HepG2 (cell line): ENCODE data around the gene SNRPD3. TPM values are rescaled to one million over a fixed set of nuclear protein-coding genes. Genes with fewer than 3 reads are reported as not detected.

Source experiments
- ELF4 ChIP-seq: sonication (generic); formaldehyde crosslinking; IDR thresholded peaks from 2 replicates; pipeline ENCODE4 v1.5.0; 2020; ENCODE audit warnings: missing genetic modification reagents, mild to moderate bottlenecking, moderate library complexity, borderline replicate concordance
- IRF2 ChIP-seq: IDR thresholded peaks from 2 replicates; pipeline ENCODE4 v1.6.1; 2018; ENCODE audit warnings: missing genetic modification reagents, missing compliant biosample characterization
- MXI1 ChIP-seq: IDR thresholded peaks from 3 replicates; pipeline ENCODE4 v1.6.1; 2012; ENCODE audit warnings: low read depth, low read length, inconsistent platforms, borderline replicate concordance
- MZF1 ChIP-seq: sonication (generic); formaldehyde crosslinking; IDR thresholded peaks from 2 replicates; pipeline ENCODE4 v1.8.1; 2023; ENCODE audit warnings: mild to moderate bottlenecking, missing genetic modification reagents, borderline replicate concordance
- RARA ChIP-seq: IDR thresholded peaks from 2 replicates; pipeline ENCODE4 v1.6.1; 2016; ENCODE audit warnings: missing genetic modification reagents, missing compliant biosample characterization
- XRCC5 ChIP-seq: fragments of 200-400 bp; formaldehyde crosslinking; optimal IDR thresholded peaks from 2 replicates; pipeline ENCODE3; 2017; ENCODE audit warnings: mild to moderate bottlenecking, low read length
- ZFAT ChIP-seq: sonication (generic); formaldehyde crosslinking; conservative IDR thresholded peaks from 2 replicates; pipeline ENCODE4 v1.8.1; 2023; ENCODE audit warnings: missing genetic modification reagents, inconsistent platforms
- ZMYM4 ChIP-seq: sonication (generic); formaldehyde crosslinking; IDR thresholded peaks from 2 replicates; pipeline ENCODE4 v1.8.1; 2023; ENCODE audit warnings: mild to moderate bottlenecking, missing genetic modification reagents
- ZNF12 ChIP-seq: sonication (generic); formaldehyde crosslinking; IDR thresholded peaks from 2 replicates; pipeline ENCODE4 v1.5.0; 2020; ENCODE audit warnings: missing genetic modification reagents
- ZNF136 ChIP-seq: sonication (generic); formaldehyde crosslinking; IDR thresholded peaks from 2 replicates; pipeline ENCODE4 v1.8.1; 2022; ENCODE audit warnings: low read depth, mild to moderate bottlenecking, moderate library complexity, missing genetic modification reagents
- ZNF234 ChIP-seq: sonication (generic); formaldehyde crosslinking; conservative IDR thresholded peaks from 2 replicates; pipeline ENCODE4 v1.5.1; 2020; ENCODE audit warnings: mild to moderate bottlenecking, missing genetic modification reagents
- ZNF256 ChIP-seq: sonication (generic); formaldehyde crosslinking; conservative IDR thresholded peaks from 2 replicates; pipeline ENCODE4 v1.4.0; 2020; ENCODE audit warnings: missing genetic modification reagents
- ZNF3 ChIP-seq: IDR thresholded peaks from 2 replicates; pipeline ENCODE4 v1.7.0; 2017; ENCODE audit warnings: inconsistent platforms
- ZNF567 ChIP-seq: sonication (generic); formaldehyde crosslinking; IDR thresholded peaks from 2 replicates; pipeline ENCODE4 v1.8.1; 2023; ENCODE audit warnings: mild to moderate bottlenecking, missing genetic modification reagents, borderline replicate concordance
- ZNF572 ChIP-seq: sonication (generic); formaldehyde crosslinking; IDR thresholded peaks from 2 replicates; pipeline ENCODE4 v1.5.1; 2020; ENCODE audit warnings: mild to moderate bottlenecking, missing genetic modification reagents
- ZNF7 ChIP-seq: IDR thresholded peaks from 2 replicates; pipeline ENCODE4 v1.6.1; 2016; ENCODE audit warnings: missing biosample characterization, missing genetic modification reagents
- ZSCAN20 ChIP-seq: sonication (generic); formaldehyde crosslinking; IDR thresholded peaks from 2 replicates; pipeline ENCODE4 v1.4.0; 2020; ENCODE audit warnings: missing genetic modification reagents, mild to moderate bottlenecking, borderline replicate concordance
- polyA plus RNA-seq, 8 experiments: library from polyadenylated mRNA; depleted of rRNA in 3 of 8; stranded (reverse) in 7 of 8; unstranded in 1 of 8; fragments of >200 nt; fragmentation: Illumina TruSeq in 4 of 8; extraction: Trizol in 4 of 8; gene quantifications; 2 replicates each; pipeline versions ENCODE4 v1.2.1 to v1.2.3, GENCODE V29; 2011 to 2016; ENCODE audit warnings: low read depth in 4 of 8, missing spikeins in 1 of 8, mixed read lengths in 1 of 8; ENCODE audit not compliant: insufficient read depth in 1 of 8
- total RNA-seq, 5 experiments: library from RNA; depleted of rRNA; stranded (reverse); fragments of >200 nt; fragmentation: Illumina TruSeq; extraction: Trizol; gene quantifications; 2 replicates each; pipeline ENCODE4 v1.2.3, GENCODE V29; 2016; ENCODE audit warnings: low read depth in 1 of 5
- TF ChIP-seq, protein P1 (sequence below): sonication (generic); formaldehyde crosslinking; IDR thresholded peaks from 2 replicates; pipeline ENCODE4 v1.4.0; 2020; ENCODE audit warnings: missing genetic modification reagents, borderline replicate concordance
- TF ChIP-seq, protein P2 (sequence below): sonication (generic); formaldehyde crosslinking; IDR thresholded peaks from 2 replicates; pipeline ENCODE4 v1.4.0; 2020; ENCODE audit warnings: missing genetic modification reagents
- TF ChIP-seq, protein P3 (sequence below): sonication (generic); formaldehyde crosslinking; IDR thresholded peaks from 2 replicates; pipeline ENCODE4 v1.5.1; 2020; ENCODE audit warnings: mild to moderate bottlenecking, missing genetic modification reagents, borderline replicate concordance

Gene SNRPD3
- total and polyA plus RNA-seq, 2 of the 13 experiments (the other 11 are each of a cell fraction or from before 2014, with no cell fraction given) = 110 to 209 TPM

DNA sequence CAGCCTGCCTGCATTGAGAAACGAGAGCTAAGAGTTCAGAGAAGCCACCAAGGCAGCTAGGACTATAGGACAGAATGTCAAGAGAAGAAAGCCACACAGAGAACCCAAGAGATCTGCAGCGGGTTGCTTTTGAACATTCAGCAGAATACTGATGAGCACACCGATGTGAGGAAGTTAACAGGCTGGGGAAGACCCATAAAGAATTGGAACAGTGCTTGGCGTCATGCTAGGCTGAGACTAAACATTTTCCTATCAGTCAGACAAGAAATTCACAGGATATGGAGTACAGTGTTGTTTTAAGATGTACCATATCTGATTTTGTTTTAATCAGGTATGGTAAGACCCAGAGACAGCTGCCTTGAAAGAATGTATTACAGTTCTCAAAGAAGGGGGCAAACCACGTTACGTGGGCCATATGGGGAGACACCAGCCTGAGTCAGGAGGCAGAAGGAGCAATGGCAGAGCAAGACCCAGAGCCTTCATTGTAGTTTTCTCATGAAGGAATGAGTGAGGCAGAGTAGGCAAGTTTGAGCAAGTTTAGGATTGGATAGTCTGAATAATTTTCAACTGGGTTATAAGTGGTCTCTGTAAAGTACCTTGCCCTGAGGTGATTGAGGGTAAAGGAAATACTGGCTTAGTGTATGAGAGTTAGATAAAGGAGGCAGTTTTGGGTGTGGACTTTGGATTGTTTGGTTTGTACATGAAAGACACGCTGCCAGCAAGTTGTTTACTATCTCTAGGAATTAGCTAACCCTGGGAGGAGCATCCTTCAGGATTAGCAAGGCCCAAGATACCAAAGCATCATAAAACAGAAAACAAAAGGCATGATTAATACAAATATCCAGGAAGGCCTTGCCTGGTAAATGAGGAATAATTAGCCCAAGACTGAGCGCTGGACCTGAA lies 22.8 kb downstream of the SNRPD3 start (continued):
- TF ChIP-seq ELF4 (CRISPR knock-in tag) (no peak), ZNF572 (CRISPR knock-in tag) (no peak), XRCC5 (no peak), RARA (CRISPR knock-in tag) (peak; percentile 94), ZNF7 (CRISPR knock-in tag) (no peak), MZF1 (CRISPR knock-in tag) (no peak), ZNF234 (CRISPR knock-in tag) (no peak), MXI1 (peak; percentile 49; the same call in 1 of the 3 replicates), ZNF136 (CRISPR knock-in tag) (no peak), ZNF12 (CRISPR knock-in tag) (peak; percentile 79), ZNF567 (CRISPR knock-in tag) (no peak), ZSCAN20 (no peak), ZMYM4 (peak; percentile 63; the same call in 1 of the 2 replicates), ZNF3 (CRISPR knock-in tag) (peak; percentile 31; the same call in 1 of the 2 replicates), ZFAT (CRISPR knock-in tag) (no peak), ZNF256 (no peak), IRF2 (CRISPR knock-in tag) (peak; percentile 70)
- TF ChIP-seq, protein P1, sequence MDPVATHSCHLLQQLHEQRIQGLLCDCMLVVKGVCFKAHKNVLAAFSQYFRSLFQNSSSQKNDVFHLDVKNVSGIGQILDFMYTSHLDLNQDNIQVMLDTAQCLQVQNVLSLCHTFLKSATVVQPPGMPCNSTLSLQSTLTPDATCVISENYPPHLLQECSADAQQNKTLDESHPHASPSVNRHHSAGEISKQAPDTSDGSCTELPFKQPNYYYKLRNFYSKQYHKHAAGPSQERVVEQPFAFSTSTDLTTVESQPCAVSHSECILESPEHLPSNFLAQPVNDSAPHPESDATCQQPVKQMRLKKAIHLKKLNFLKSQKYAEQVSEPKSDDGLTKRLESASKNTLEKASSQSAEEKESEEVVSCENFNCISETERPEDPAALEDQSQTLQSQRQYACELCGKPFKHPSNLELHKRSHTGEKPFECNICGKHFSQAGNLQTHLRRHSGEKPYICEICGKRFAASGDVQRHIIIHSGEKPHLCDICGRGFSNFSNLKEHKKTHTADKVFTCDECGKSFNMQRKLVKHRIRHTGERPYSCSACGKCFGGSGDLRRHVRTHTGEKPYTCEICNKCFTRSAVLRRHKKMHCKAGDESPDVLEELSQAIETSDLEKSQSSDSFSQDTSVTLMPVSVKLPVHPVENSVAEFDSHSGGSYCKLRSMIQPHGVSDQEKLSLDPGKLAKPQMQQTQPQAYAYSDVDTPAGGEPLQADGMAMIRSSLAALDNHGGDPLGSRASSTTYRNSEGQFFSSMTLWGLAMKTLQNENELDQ (CRISPR knock-in tag) = no peak
- TF ChIP-seq, protein P2, sequence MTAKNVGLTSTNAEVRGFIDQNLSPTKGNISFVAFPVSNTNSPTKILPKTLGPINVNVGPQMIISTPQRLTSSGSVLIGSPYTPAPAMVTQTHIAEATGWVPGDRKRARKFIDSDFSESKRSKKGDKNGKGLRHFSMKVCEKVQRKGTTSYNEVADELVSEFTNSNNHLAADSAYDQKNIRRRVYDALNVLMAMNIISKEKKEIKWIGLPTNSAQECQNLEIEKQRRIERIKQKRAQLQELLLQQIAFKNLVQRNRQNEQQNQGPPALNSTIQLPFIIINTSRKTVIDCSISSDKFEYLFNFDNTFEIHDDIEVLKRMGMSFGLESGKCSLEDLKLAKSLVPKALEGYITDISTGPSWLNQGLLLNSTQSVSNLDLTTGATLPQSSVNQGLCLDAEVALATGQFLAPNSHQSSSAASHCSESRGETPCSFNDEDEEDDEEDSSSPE (CRISPR knock-in tag) = peak; percentile 40; the same call in 1 of the 2 replicates
- TF ChIP-seq, protein P3, sequence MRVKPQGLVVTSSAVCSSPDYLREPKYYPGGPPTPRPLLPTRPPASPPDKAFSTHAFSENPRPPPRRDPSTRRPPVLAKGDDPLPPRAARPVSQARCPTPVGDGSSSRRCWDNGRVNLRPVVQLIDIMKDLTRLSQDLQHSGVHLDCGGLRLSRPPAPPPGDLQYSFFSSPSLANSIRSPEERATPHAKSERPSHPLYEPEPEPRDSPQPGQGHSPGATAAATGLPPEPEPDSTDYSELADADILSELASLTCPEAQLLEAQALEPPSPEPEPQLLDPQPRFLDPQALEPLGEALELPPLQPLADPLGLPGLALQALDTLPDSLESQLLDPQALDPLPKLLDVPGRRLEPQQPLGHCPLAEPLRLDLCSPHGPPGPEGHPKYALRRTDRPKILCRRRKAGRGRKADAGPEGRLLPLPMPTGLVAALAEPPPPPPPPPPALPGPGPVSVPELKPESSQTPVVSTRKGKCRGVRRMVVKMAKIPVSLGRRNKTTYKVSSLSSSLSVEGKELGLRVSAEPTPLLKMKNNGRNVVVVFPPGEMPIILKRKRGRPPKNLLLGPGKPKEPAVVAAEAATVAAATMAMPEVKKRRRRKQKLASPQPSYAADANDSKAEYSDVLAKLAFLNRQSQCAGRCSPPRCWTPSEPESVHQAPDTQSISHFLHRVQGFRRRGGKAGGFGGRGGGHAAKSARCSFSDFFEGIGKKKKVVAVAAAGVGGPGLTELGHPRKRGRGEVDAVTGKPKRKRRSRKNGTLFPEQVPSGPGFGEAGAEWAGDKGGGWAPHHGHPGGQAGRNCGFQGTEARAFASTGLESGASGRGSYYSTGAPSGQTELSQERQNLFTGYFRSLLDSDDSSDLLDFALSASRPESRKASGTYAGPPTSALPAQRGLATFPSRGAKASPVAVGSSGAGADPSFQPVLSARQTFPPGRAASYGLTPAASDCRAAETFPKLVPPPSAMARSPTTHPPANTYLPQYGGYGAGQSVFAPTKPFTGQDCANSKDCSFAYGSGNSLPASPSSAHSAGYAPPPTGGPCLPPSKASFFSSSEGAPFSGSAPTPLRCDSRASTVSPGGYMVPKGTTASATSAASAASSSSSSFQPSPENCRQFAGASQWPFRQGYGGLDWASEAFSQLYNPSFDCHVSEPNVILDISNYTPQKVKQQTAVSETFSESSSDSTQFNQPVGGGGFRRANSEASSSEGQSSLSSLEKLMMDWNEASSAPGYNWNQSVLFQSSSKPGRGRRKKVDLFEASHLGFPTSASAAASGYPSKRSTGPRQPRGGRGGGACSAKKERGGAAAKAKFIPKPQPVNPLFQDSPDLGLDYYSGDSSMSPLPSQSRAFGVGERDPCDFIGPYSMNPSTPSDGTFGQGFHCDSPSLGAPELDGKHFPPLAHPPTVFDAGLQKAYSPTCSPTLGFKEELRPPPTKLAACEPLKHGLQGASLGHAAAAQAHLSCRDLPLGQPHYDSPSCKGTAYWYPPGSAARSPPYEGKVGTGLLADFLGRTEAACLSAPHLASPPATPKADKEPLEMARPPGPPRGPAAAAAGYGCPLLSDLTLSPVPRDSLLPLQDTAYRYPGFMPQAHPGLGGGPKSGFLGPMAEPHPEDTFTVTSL (CRISPR knock-in tag) = peak; percentile 89
